Heart left ventricle (tissue), 16 donors: ENCODE measurements around the gene GCNT2. TPM values are rescaled to one million over a fixed set of nuclear protein-coding genes. Genes with fewer than 3 reads are reported as not detected.
"Not testable (repeated sequence)": the region's sequence is repeated elsewhere in the genome, so short reads cannot be mapped to it uniquely, and the experiment has no call there.

ENCODE experiments used
- ATAC-seq, 4 donors: fragments of 200-7000 bp; cut with Tn5 transposase; one replicate each; pipeline ENCODE4 v1.9.1; 2020 to 2022; ENCODE audit warnings: moderate library complexity in 4 of 4, mild to moderate bottlenecking in 3 of 4, moderate number of reproducible peaks in 1 of 4
- DNase-seq, 5 donors: peaks; one replicate each; pipeline ENCODE4 v3.0.0-alpha.2; 2020
- H3K27ac ChIP-seq, 12 donors: fragments of 200-600 bp; sonication (generic) in 4 of 12; one replicate each; pipeline versions ENCODE4 v1.5.0 to v1.8.0; 2016 to 2022; ENCODE audit warnings: mild to moderate bottlenecking in 2 of 12
- H3K27me3 ChIP-seq, 9 donors: fragments of 200-600 bp; sonication (generic) in 2 of 9; one replicate each; pipeline versions ENCODE4 v1.5.1 to v1.8.0; 2016 to 2022; ENCODE audit warnings: mild to moderate bottlenecking in 3 of 9
- H3K36me3 ChIP-seq, 9 donors: fragments of 200-600 bp; sonication (generic) in 2 of 9; one replicate each; pipeline versions ENCODE4 v1.5.0 to v1.8.0; 2018 to 2022; ENCODE audit warnings: mild to moderate bottlenecking in 2 of 9
- H3K4me1 ChIP-seq, 12 donors: fragments of 200-600 bp; sonication (generic) in 4 of 12; one replicate each; pipeline versions ENCODE4 v1.5.0 to v1.8.0; 2016 to 2022; ENCODE audit warnings: mild to moderate bottlenecking in 3 of 12
- H3K4me3 ChIP-seq, 12 donors: fragments of 200-600 bp; sonication (generic) in 4 of 12; one replicate each; pipeline versions ENCODE4 v1.5.0 to v1.8.0; 2017 to 2022; ENCODE audit warnings: mild to moderate bottlenecking in 9 of 12, moderate library complexity in 4 of 12
- H3K9me3 ChIP-seq, 12 donors: fragments of 200-600 bp; sonication (generic) in 4 of 12; one replicate each; pipeline versions ENCODE4 v1.5.0 to v1.8.0; 2016 to 2022; ENCODE audit warnings: mild to moderate bottlenecking in 1 of 12
- POLR2A ChIP-seq, 2 donors: fragments of 450-650 bp; IDR thresholded peaks; one replicate each; pipeline ENCODE4 v1.6.1; 2017; ENCODE audit warnings: antibody characterized with exemption in 2 of 2, mild to moderate bottlenecking in 2 of 2, moderate library complexity in 2 of 2
- WGBS, 4 donors: extraction: QIAGEN DNeasy Blood & Tissue Kit in 2 of 4; methylation state at CpG; one replicate each; pipeline versions ENCODE4 v1.1.5 to v1.1.7; 2013 to 2018; 5-methylcytosine and 5-hydroxymethylcytosine counted together
- intact Hi-C, 10 donors: fragments of 100-400 bp; cut with DNase I; formaldehyde crosslinking; loops; one replicate each; pipeline versions ENCODE4 v1.11.1 to v1.14.2; 2022
- polyA plus RNA-seq, 2 donors: library from polyadenylated mRNA; stranded (reverse); fragments of 200-250 nt; gene quantifications; one replicate each; pipeline ENCODE4 v1.2.3, GENCODE V29; 2013
- total RNA-seq, 9 donors: library from RNA; depleted of rRNA in 2 of 9; stranded (reverse); fragments of >200 nt in 2 of 9; fragmentation: NEBNext Ultra II Directional in 3 of 9; extraction: Animal tissue kit (Norgen Biotek cat#: 25700) in 3 of 9; gene quantifications; one replicate each; pipeline versions ENCODE4 v1.1.0 to v1.2.4, GENCODE V29; 2016 to 2023
- TF ChIP-seq, protein P1 (sequence below), 12 donors: fragments of 200-600 bp; sonication (generic) in 4 of 12; IDR thresholded peaks; one replicate each; pipeline versions ENCODE4 v1.5.0 to v1.8.0; 2018 to 2022; ENCODE audit warnings: antibody characterized with exemption in 12 of 12, mild to moderate bottlenecking in 5 of 12
- donor health status: ischemic (EF 13 %, LVEDD 7.1; RV severe dilation, severe dysfunction).
- donor health status: healthy with polysubstance abuse.
- donor health status: DM: no; HTN: yes; CAD: no.
- donor health status: DM: no; HTN: no; CAD: no.
- donor health status: ischemic (EF 25% LVEDD 6.9; RV normal size, moderate dysfunction).
- donor health status: ischemic (EF 25% LVEDD 5.7; RV mildly dilated, moderate dysfunction).
- donor health status: healthy.
- donor health status: DM: yes; HTN: yes; CAD: no.
- donor health status: ischemic (EF 35%, LVEDD 5.7; RV mildly dilated, moderate dysfunction).
- donor health status: nonischemic (EF 11% LVEDD 7.7; RV severe dilation, severe dysfunction).
- donor health status: DM: yes; HTN: yes; CAD: no.
- donor health status: PGD.
- donor health status: ischemic (EF 29% LVEDD 5.4; RV normal size, mild dysfunction).
- donor health status: nonischemic (EF 23%, LVEDD 6.1; RV moderate dilation, normal function).

The GCNT2 gene
- total and polyA plus RNA-seq, 11 donors, result 15.1 to 68.8 (median 40.9) TPM

DNA sequence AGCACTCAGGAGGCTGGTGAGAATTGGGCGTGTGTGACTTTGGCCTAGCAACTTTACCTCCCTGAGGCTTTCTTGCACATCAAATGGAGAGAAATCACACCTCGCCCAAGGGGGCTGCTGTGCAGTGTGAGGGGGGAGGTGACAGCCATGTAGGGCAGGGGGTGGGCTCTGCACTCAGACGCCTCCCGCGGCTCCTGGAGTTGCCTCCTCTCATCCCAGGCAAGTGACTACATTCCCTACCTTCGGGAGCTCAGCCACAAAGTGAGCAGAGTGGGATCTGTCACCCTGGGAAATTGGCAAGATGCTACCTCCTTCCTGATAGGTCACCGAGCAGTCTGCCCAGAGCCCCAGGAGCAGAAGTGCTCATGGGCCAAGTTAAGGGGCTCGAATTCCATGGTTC lies 56.0 kb downstream of the GCNT2 start:
- no peaks in the 10 kb centered on the region for H3K36me3 ChIP-seq
- no peak overlapping the region for H3K27ac ChIP-seq
- no peak for TF ChIP-seq POLR2A (IDR thresholded peaks at IDR 0.05)
- TF ChIP-seq, protein P1, sequence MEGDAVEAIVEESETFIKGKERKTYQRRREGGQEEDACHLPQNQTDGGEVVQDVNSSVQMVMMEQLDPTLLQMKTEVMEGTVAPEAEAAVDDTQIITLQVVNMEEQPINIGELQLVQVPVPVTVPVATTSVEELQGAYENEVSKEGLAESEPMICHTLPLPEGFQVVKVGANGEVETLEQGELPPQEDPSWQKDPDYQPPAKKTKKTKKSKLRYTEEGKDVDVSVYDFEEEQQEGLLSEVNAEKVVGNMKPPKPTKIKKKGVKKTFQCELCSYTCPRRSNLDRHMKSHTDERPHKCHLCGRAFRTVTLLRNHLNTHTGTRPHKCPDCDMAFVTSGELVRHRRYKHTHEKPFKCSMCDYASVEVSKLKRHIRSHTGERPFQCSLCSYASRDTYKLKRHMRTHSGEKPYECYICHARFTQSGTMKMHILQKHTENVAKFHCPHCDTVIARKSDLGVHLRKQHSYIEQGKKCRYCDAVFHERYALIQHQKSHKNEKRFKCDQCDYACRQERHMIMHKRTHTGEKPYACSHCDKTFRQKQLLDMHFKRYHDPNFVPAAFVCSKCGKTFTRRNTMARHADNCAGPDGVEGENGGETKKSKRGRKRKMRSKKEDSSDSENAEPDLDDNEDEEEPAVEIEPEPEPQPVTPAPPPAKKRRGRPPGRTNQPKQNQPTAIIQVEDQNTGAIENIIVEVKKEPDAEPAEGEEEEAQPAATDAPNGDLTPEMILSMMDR (IDR thresholded peaks at IDR 0.05), result no peak
- WGBS, 4 donors, result 52 to 68% (median 62%) methylated on average over 8 of the region's 8 CpGs
- H3K4me1 ChIP-seq, result peaks cover 0 to 6% (median 0%) of the 10 kb centered on the region in 12 donors
- no peaks in the 10 kb centered on the region for H3K9me3 ChIP-seq
- intact Hi-C loops, result no loop called here
- no peaks in the 10 kb centered on the region for H3K27me3 ChIP-seq
- DNase-seq (no peak), ATAC-seq (peak in 3 of 4 donors; percentile 17 to 46 (median 18))
- no peak overlapping the region for H3K4me3 ChIP-seq

DNA sequence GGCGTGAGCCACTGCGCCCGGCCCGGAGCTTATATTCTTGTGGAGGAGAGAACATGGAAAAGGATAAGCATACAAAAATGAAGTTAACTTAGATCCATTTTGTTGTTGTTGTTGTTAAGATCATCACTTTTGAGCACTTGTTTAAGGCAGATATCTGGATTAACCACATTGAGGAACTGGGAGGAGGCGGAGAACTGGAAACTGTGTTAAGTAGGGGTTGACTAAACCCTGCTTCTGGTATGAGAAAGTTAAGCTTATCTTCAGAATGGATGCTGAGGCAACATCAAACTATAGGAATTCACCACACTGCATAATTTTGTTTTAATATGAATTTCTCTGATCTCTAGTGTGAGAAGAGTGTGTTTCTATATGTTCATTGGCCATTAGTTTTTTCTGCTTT lies 57.6 kb downstream of the GCNT2 start:
- Histone ChIP-seq H3K27ac (no peak overlapping the region), H3K4me1 (peaks cover 0 to 18% (median 3%) of the 10 kb centered on the region in 12 donors), H3K4me3 (no peak overlapping the region), H3K27me3 (no peaks in the 10 kb centered on the region), H3K9me3 (no peaks in the 10 kb centered on the region), H3K36me3 (no peaks in the 10 kb centered on the region)
- intact Hi-C loops, result no loop called here
- no peak for ATAC-seq
- WGBS, 4 donors, result 89 to 97% (median 96%) methylated on average over 5 of the region's 5 CpGs
- no peak for DNase-seq
- TF ChIP-seq, protein P1 (IDR thresholded peaks at IDR 0.05), result no peak
- no peak for TF ChIP-seq POLR2A (IDR thresholded peaks at IDR 0.05)

DNA sequence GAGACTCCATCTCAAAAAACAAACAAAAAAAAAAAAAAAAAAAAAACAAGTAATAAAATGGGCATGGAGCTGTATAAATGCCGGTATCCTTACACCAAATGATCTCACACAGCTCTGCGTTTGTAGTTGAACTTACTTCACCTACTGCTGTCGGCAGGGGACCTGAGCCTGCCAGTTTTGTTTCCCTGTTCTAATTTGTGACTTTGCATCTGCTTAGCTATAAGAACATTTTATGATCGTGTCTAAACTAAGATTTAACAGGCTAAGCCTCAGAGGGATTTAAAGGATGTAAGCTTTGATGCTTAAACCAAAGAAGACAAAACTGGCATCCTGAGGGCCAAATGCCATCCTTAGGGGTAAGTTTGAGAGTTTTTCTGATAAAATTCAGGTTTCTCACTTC lies 58.7 kb downstream of the GCNT2 start:
- DNase-seq (no peak), ATAC-seq (no peak)
- no peaks in the 10 kb centered on the region for H3K27me3 ChIP-seq
- TF ChIP-seq POLR2A (IDR thresholded peaks at IDR 0.05), result no peak
- TF ChIP-seq, protein P1 (IDR thresholded peaks at IDR 0.05), result no peak
- no peaks in the 10 kb centered on the region for H3K36me3 ChIP-seq
- peak overlapping the region in 1 of 12 donors; percentile 49 for H3K27ac ChIP-seq
- intact Hi-C loops, result loop anchor here in 3 of 10 donors (10.0 kb wide), 2 partner anchors 55 to 65 kb away; partner anchors contain the start of gene GCNT2 (in 2 of the 3)
- peaks cover 0 to 21% (median 5%) of the 10 kb centered on the region in 12 donors for H3K4me1 ChIP-seq
- H3K4me3 ChIP-seq, result no peak overlapping the region
- 69 to 80% (median 72%) methylated on average over 4 of the region's 4 CpGs for WGBS, 4 donors
- no peaks in the 10 kb centered on the region for H3K9me3 ChIP-seq

DNA sequence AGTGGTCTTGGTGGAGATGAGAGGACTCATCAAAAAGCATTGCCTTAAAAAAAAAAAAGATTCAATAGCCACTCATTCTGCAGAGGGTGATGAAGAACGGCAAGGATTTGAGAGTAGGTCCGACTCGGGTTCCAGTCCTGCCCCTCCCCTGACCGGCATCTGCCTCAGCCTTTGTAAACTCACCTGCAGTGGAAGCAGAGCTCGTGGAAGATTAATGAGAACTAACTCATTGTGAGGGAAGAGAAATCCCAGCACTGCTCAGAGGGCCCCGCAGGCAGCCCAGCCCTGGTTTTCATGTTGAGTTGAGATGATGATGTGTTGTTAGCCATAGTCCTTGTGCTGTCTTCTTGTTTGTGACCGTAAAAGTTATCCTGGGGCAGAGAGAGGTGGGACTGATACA lies 59.4 kb downstream of the GCNT2 start:
- Histone ChIP-seq H3K4me3 (no peak overlapping the region), H3K27me3 (no peaks in the 10 kb centered on the region), H3K36me3 (no peaks in the 10 kb centered on the region), H3K27ac (peak overlapping the region in 1 of 12 donors; percentile 49), H3K4me1 (peaks cover 0 to 24% (median 5%) of the 10 kb centered on the region in 12 donors), H3K9me3 (no peaks in the 10 kb centered on the region)
- TF ChIP-seq, protein P1 (IDR thresholded peaks at IDR 0.05), result no peak
- TF ChIP-seq POLR2A (IDR thresholded peaks at IDR 0.05), result no peak
- WGBS, 4 donors, result 50 to 66% (median 61%) methylated on average over 7 of the region's 7 CpGs
- ATAC-seq (no peak), DNase-seq (no peak)
- intact Hi-C loops, result loop anchor here in 3 of 10 donors (10.0 kb wide), 2 partner anchors 56 to 66 kb away; partner anchors contain the start of gene GCNT2 (in 2 of the 3)

DNA sequence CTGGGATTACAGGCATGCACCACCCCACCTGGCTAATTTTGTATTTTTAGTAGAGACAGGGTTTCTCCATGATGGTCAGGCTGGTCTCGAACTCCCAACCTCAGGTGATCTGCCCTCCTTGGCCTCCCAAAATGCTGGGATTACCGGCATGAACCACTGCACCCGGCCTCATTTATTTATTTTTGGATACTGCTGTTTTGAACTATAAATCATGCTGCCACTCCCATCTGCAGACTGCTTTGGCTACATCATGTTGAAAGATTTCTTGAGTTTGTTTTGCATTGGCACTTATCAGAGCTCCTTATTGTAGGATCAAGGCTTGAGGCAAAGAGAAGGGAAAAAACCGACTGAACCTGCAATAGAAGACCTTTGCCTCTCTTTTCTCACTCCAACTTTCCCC lies 60.3 kb downstream of the GCNT2 start:
- DNase-seq, H3K4me3 ChIP-seq, H3K27ac ChIP-seq, H3K27me3 ChIP-seq, ATAC-seq, H3K36me3 ChIP-seq, H3K9me3 ChIP-seq: not testable (repeated sequence)
- peaks cover 0 to 29% (median 5%) of the 10 kb centered on the region in 12 donors for H3K4me1 ChIP-seq
- WGBS, 4 donors, result 46 to 64% (median 57%) methylated on average over 4 of the region's 4 CpGs
- intact Hi-C loops, result loop anchor here in 3 of 10 donors (10.0 kb wide), 2 partner anchors 57 to 67 kb away; partner anchors contain the start of gene GCNT2 (in 2 of the 3)
